Liver (tissue), 9 donors: ENCODE measurements around the gene CDIPT. TPM values are rescaled to one million over a fixed set of nuclear protein-coding genes. Genes with fewer than 3 reads are reported as not detected.
A peak's percentile ranks its signal among the peaks of the same experiment; 100 is the strongest.

ENCODE experiments used
- DNase-seq: peaks from one replicate; pipeline ENCODE4 v3.0.0-alpha.2; 2017; ENCODE audit warnings: low spot score
- H3K27ac ChIP-seq, 2 donors: one replicate each; pipeline ENCODE4 v1.7.0; 2013; ENCODE audit warnings: inconsistent platforms in 2 of 2, low read length in 2 of 2, control low read depth in 1 of 2, low read depth in 1 of 2, mild to moderate bottlenecking in 1 of 2
- H3K27me3 ChIP-seq, 4 donors: one replicate each; pipeline versions ENCODE4 v1.6.1 to v1.7.0; 2013; ENCODE audit warnings: low read length in 3 of 4, inconsistent platforms in 1 of 4, mild to moderate bottlenecking in 1 of 4, moderate library complexity in 1 of 4; ENCODE audit not compliant: control insufficient read depth in 4 of 4, insufficient read depth in 4 of 4
- H3K36me3 ChIP-seq, 4 donors: one replicate each; pipeline versions ENCODE4 v1.6.1 to v1.7.0; 2013; ENCODE audit warnings: low read length in 3 of 4, mild to moderate bottlenecking in 3 of 4, low read depth in 1 of 4, moderate library complexity in 1 of 4; ENCODE audit not compliant: control insufficient read depth in 4 of 4, insufficient read depth in 3 of 4
- H3K4me1 ChIP-seq, 4 donors: one replicate each; pipeline versions ENCODE4 v1.6.1 to v1.7.0; 2013; ENCODE audit warnings: low read length in 3 of 4, mild to moderate bottlenecking in 3 of 4, moderate library complexity in 1 of 4; ENCODE audit not compliant: control insufficient read depth in 4 of 4, insufficient read depth in 4 of 4
- H3K4me3 ChIP-seq, 3 donors: one replicate each; pipeline versions ENCODE4 v1.6.1 to v1.7.0; 2013; ENCODE audit warnings: low read length in 3 of 3, control low read depth in 1 of 3, low read depth in 1 of 3, mild to moderate bottlenecking in 1 of 3
- H3K9ac ChIP-seq, 2 donors: one replicate each; pipeline ENCODE4 v1.7.0; 2013; ENCODE audit warnings: low read length in 2 of 2, mild to moderate bottlenecking in 2 of 2, moderate library complexity in 2 of 2, control low read depth in 1 of 2, low read depth in 1 of 2
- H3K9me3 ChIP-seq, 4 donors: one replicate each; pipeline versions ENCODE4 v1.6.1 to v1.7.0; 2013; ENCODE audit warnings: low read length in 3 of 4; ENCODE audit not compliant: control insufficient read depth in 4 of 4
- EGR1 ChIP-seq, 2 donors: IDR thresholded peaks; 2 replicates each; pipeline ENCODE4 v1.6.1; 2016 to 2018; ENCODE audit warnings: antibody characterized with exemption in 2 of 2, low read depth in 2 of 2
- FOXA2 ChIP-seq: IDR thresholded peaks from 2 replicates; pipeline ENCODE4 v1.6.1; 2016; ENCODE audit warnings: antibody characterized with exemption
- HNF4A ChIP-seq, 2 donors: conservative IDR thresholded peaks; 2 replicates each; pipeline ENCODE4 v1.6.1; 2016; ENCODE audit warnings: antibody characterized with exemption in 2 of 2, mild to moderate bottlenecking in 2 of 2
- HNF4G ChIP-seq: IDR thresholded peaks from 2 replicates; pipeline ENCODE4 v1.6.1; 2016; ENCODE audit warnings: antibody characterized with exemption
- JUND ChIP-seq, 2 donors: IDR thresholded peaks; 2 replicates each; pipeline ENCODE4 v1.6.1; 2016; ENCODE audit warnings: antibody characterized with exemption in 2 of 2
- NR2F2 ChIP-seq: IDR thresholded peaks from 2 replicates; pipeline ENCODE4 v1.6.1; 2016; ENCODE audit warnings: antibody characterized with exemption
- RXRA ChIP-seq, 2 donors: IDR thresholded peaks; 2 replicates each; pipeline ENCODE4 v1.6.1; 2017 to 2018; ENCODE audit warnings: antibody characterized with exemption in 2 of 2, mild to moderate bottlenecking in 1 of 2
- SP1 ChIP-seq: IDR thresholded peaks from 2 replicates; pipeline ENCODE4 v1.6.1; 2018; ENCODE audit warnings: antibody characterized with exemption, mild to moderate bottlenecking
- WGBS: extraction: QIAGEN DNeasy Blood & Tissue Kit; methylation state at CpG from one replicate; pipeline ENCODE4 v1.1.7; 2013; 5-methylcytosine and 5-hydroxymethylcytosine counted together
- polyA plus RNA-seq, 2 donors: library from polyadenylated mRNA; stranded (reverse) in 1 of 2; unstranded in 1 of 2; fragments of 200-250 nt in 1 of 2; fragments of >200 nt in 1 of 2; fragmentation: Nextera tagmentation in 1 of 2; extraction: Ambion mirVana in 1 of 2; gene quantifications; one replicate each; pipeline versions ENCODE4 v1.2.1 to v1.2.3, GENCODE V29; 2013 to 2015
- total RNA-seq, 2 donors: library from RNA; depleted of rRNA; stranded (reverse); fragments of >200 nt; gene quantifications; one replicate each; pipeline ENCODE4 v1.2.3, GENCODE V29; 2014
- TF ChIP-seq, protein P1 (sequence below): IDR thresholded peaks from 2 replicates; pipeline ENCODE4 v1.6.1; 2016; ENCODE audit warnings: antibody characterized with exemption, mild to moderate bottlenecking
- TF ChIP-seq, protein P2 (sequence below): IDR thresholded peaks from 2 replicates; pipeline ENCODE4 v1.6.1; 2016; ENCODE audit warnings: antibody characterized with exemption
- TF ChIP-seq, protein P3 (sequence below): fragments of 150-350 bp; IDR thresholded peaks from 2 replicates; pipeline ENCODE4 v1.5.1; 2017; ENCODE audit warnings: improper control_type of control experiment, low read depth, low read length; ENCODE audit not compliant: missing input control
- TF ChIP-seq, protein P4 (sequence below): IDR thresholded peaks from 2 replicates; pipeline ENCODE4 v1.6.1; 2016; ENCODE audit warnings: antibody characterized with exemption
- TF ChIP-seq, protein P5 (sequence below): IDR thresholded peaks from 2 replicates; pipeline ENCODE4 v1.6.1; 2016; ENCODE audit warnings: antibody characterized with exemption
- donor health status: healthy.
- donor health status: healthy.
- donor health status: healthy.
- donor health status: healthy.
- donor health status: healthy.

The CDIPT gene
- total and polyA plus RNA-seq, 4 donors = 31.4 to 102 (median 38.4) TPM

DNA sequence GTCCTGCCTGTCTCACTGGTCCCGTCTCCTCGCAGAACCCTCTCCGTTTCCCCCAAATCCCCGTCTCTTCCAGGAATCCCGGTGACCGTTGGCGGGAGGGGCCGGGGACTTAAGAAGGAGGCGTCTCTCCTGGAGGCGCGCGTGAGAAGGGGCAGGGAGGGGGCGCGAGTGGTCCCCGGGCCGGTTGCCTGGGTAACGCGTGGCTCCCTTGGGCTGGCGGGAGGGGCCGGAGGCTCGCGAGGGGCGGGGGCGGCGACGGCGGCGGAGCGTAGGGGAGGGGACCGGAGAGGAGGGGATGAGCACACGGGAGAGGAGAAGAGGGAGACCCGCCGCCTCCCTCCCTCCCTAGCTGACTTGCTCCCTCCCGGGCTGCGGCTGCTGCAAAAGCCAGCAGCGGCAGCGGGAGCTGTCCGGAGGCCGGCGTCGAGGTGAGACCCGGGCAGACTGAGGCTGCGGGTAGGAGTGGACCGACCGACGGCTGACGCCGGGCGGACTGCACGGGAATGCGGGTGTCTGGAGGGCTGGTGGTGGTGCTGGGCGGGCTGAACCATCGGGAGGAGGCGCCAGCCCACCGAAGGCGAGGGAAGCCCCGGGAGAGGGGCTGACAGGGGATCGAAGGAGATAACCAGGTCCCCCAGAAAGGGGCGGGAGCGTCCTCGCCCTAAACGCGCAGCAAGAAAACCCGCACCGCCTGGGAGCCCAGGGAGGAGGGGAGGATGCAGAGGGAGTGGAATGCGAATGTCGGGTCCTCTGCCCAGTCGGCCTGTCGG is 50.9 kb downstream of the CDIPT start, which contains the start of gene PRRT2:
PRRT2 (plus strand) TSS at position 298 of the 770 bp plus-strand sequence. CDS start 862 bp downstream, outside the sequence.
- Histone ChIP-seq H3K4me1 (peaks cover 19 to 59% (median 37%) of the 10 kb centered on the region in 4 donors), H3K36me3 (peaks cover 2 to 10% (median 4%) of the 10 kb centered on the region in 4 donors), H3K9ac (peak within 1 kb of the TSS in 1 of 2 donors; percentile 80), H3K27me3 (no peaks in the 10 kb centered on the region), H3K4me3 (peak within 1 kb of the TSS; percentile 38 to 51 (median 46)), H3K27ac (peak within 1 kb of the TSS; percentile 85 to 88), H3K9me3 (no peaks in the 10 kb centered on the region)
- DNase-seq = no peak
- TF ChIP-seq NR2F2 (no peak), FOXA2 (no peak), SP1 (no peak), EGR1 (IDR thresholded peaks at IDR 0.05; ENCODE audit: low read depth in 2 of 2) (no peak), JUND (IDR thresholded peaks at IDR 0.05) (no peak), HNF4G (no peak), HNF4A (conservative IDR thresholded peaks at IDR 0.05) (no peak), RXRA (IDR thresholded peaks at IDR 0.05) (no peak)
- TF ChIP-seq, protein P1, sequence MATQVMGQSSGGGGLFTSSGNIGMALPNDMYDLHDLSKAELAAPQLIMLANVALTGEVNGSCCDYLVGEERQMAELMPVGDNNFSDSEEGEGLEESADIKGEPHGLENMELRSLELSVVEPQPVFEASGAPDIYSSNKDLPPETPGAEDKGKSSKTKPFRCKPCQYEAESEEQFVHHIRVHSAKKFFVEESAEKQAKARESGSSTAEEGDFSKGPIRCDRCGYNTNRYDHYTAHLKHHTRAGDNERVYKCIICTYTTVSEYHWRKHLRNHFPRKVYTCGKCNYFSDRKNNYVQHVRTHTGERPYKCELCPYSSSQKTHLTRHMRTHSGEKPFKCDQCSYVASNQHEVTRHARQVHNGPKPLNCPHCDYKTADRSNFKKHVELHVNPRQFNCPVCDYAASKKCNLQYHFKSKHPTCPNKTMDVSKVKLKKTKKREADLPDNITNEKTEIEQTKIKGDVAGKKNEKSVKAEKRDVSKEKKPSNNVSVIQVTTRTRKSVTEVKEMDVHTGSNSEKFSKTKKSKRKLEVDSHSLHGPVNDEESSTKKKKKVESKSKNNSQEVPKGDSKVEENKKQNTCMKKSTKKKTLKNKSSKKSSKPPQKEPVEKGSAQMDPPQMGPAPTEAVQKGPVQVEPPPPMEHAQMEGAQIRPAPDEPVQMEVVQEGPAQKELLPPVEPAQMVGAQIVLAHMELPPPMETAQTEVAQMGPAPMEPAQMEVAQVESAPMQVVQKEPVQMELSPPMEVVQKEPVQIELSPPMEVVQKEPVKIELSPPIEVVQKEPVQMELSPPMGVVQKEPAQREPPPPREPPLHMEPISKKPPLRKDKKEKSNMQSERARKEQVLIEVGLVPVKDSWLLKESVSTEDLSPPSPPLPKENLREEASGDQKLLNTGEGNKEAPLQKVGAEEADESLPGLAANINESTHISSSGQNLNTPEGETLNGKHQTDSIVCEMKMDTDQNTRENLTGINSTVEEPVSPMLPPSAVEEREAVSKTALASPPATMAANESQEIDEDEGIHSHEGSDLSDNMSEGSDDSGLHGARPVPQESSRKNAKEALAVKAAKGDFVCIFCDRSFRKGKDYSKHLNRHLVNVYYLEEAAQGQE = no peak
- TF ChIP-seq, protein P2, sequence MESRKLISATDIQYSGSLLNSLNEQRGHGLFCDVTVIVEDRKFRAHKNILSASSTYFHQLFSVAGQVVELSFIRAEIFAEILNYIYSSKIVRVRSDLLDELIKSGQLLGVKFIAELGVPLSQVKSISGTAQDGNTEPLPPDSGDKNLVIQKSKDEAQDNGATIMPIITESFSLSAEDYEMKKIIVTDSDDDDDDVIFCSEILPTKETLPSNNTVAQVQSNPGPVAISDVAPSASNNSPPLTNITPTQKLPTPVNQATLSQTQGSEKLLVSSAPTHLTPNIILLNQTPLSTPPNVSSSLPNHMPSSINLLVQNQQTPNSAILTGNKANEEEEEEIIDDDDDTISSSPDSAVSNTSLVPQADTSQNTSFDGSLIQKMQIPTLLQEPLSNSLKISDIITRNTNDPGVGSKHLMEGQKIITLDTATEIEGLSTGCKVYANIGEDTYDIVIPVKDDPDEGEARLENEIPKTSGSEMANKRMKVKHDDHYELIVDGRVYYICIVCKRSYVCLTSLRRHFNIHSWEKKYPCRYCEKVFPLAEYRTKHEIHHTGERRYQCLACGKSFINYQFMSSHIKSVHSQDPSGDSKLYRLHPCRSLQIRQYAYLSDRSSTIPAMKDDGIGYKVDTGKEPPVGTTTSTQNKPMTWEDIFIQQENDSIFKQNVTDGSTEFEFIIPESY = no peak
- TF ChIP-seq, protein P3, sequence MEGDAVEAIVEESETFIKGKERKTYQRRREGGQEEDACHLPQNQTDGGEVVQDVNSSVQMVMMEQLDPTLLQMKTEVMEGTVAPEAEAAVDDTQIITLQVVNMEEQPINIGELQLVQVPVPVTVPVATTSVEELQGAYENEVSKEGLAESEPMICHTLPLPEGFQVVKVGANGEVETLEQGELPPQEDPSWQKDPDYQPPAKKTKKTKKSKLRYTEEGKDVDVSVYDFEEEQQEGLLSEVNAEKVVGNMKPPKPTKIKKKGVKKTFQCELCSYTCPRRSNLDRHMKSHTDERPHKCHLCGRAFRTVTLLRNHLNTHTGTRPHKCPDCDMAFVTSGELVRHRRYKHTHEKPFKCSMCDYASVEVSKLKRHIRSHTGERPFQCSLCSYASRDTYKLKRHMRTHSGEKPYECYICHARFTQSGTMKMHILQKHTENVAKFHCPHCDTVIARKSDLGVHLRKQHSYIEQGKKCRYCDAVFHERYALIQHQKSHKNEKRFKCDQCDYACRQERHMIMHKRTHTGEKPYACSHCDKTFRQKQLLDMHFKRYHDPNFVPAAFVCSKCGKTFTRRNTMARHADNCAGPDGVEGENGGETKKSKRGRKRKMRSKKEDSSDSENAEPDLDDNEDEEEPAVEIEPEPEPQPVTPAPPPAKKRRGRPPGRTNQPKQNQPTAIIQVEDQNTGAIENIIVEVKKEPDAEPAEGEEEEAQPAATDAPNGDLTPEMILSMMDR = no peak
- TF ChIP-seq, protein P4, sequence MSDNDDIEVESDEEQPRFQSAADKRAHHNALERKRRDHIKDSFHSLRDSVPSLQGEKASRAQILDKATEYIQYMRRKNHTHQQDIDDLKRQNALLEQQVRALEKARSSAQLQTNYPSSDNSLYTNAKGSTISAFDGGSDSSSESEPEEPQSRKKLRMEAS = no peak
- TF ChIP-seq, protein P5, sequence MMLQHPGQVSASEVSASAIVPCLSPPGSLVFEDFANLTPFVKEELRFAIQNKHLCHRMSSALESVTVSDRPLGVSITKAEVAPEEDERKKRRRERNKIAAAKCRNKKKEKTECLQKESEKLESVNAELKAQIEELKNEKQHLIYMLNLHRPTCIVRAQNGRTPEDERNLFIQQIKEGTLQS = no peak
- 8% methylated on average over 69 of the region's 69 CpGs for WGBS
